GM12878 (cell line): Measurements from ENCODE around the gene RHEX. TPM values are rescaled to one million over a fixed set of nuclear protein-coding genes. Genes with fewer than 3 reads are reported as not detected.
A peak's percentile ranks its signal among the peaks of the same experiment; 100 is the strongest.

ENCODE experiments used
- BCL11A ChIP-seq: IDR thresholded peaks from 2 replicates; pipeline ENCODE4 v1.6.1; 2011; ENCODE audit warnings: low read depth, low read length
- CBFB ChIP-seq: IDR thresholded peaks from 2 replicates; pipeline ENCODE4 v1.6.1; 2016; ENCODE audit warnings: antibody characterized with exemption, low read depth
- CREB1 ChIP-seq: IDR thresholded peaks from 2 replicates; pipeline ENCODE4 v1.6.1; 2012; ENCODE audit warnings: low read depth, mild to moderate bottlenecking, inconsistent platforms
- EZH2 ChIP-seq: IDR thresholded peaks from 2 replicates; pipeline ENCODE4 v1.6.1; 2012; ENCODE audit warnings: low read depth, mild to moderate bottlenecking, control low read depth, inconsistent platforms, low read length, borderline replicate concordance; ENCODE audit not compliant: control insufficient read depth
- HCFC1 ChIP-seq: fragments of 150-350 bp; IDR thresholded peaks from 2 replicates; pipeline ENCODE4 v1.6.1; 2014; ENCODE audit warnings: low read length
- HDGF ChIP-seq: fragments of 450-650 bp; IDR thresholded peaks from 2 replicates; pipeline ENCODE4 v1.6.1; 2016; ENCODE audit warnings: antibody characterized with exemption
- MEF2A ChIP-seq: IDR thresholded peaks from 2 replicates; pipeline ENCODE4 v1.6.1; 2011; ENCODE audit warnings: low read depth, mild to moderate bottlenecking, low read length, moderate library complexity; ENCODE audit not compliant: insufficient read depth
- MEF2B ChIP-seq: fragments of 450-650 bp; IDR thresholded peaks from 2 replicates; pipeline ENCODE4 v1.6.1; 2018; ENCODE audit warnings: mild to moderate bottlenecking, moderate library complexity; ENCODE audit not compliant: partially characterized antibody, poor library complexity, severe bottlenecking
- NFXL1 ChIP-seq: fragments of 450-650 bp; IDR thresholded peaks from 2 replicates; pipeline ENCODE4 v1.6.1; 2017; ENCODE audit warnings: antibody characterized with exemption, mild to moderate bottlenecking, borderline replicate concordance
- RBBP5 ChIP-seq: fragments of 200-600 bp; sonication (generic); conservative IDR thresholded peaks from 2 replicates; pipeline ENCODE4 v1.6.1; 2016
- RUNX3 ChIP-seq: IDR thresholded peaks from 2 replicates; pipeline ENCODE4 v1.6.1; 2012; ENCODE audit warnings: low read length, inconsistent platforms
- STAT1 ChIP-seq: fragments of 450-650 bp; conservative IDR thresholded peaks from 2 replicates; pipeline ENCODE4 v1.6.1; 2014; ENCODE audit warnings: antibody characterized with exemption, mild to moderate bottlenecking
- STAT3 ChIP-seq: IDR thresholded peaks from 2 replicates; pipeline ENCODE4 v1.6.1; 2011; ENCODE audit warnings: low read depth, low read length, improper control_type of control experiment
- TAF1 ChIP-seq: IDR thresholded peaks from 2 replicates; pipeline ENCODE4 v1.6.1; 2011; ENCODE audit warnings: mild to moderate bottlenecking, low read depth, low read length, borderline replicate concordance
- TARDBP ChIP-seq: IDR thresholded peaks from 2 replicates; pipeline ENCODE4 v1.6.1; 2016; ENCODE audit warnings: borderline replicate concordance
- YY1 ChIP-seq: IDR thresholded peaks from 2 replicates; pipeline ENCODE4 v1.6.1; 2011; ENCODE audit warnings: low read depth, mild to moderate bottlenecking, low read length
- ZSCAN29 ChIP-seq: fragments of 450-650 bp; IDR thresholded peaks from 2 replicates; pipeline ENCODE4 v1.6.1; 2017; ENCODE audit warnings: mild to moderate bottlenecking, moderate library complexity
- polyA plus RNA-seq, 11 experiments: library from polyadenylated mRNA; depleted of rRNA in 4 of 11; unstranded in 6 of 11; stranded (reverse) in 5 of 11; fragments of >200 nt; fragmentation: Nextera tagmentation in 4 of 11; fragmentation: Illumina TruSeq in 1 of 11; extraction: Ambion mirVana in 4 of 11; extraction: Trizol in 1 of 11; gene quantifications; 1 replicate in 1 of 11; 2 replicates in 10 of 11; pipeline versions ENCODE4 v1.2.1 to v1.2.3, GENCODE V29; 2011 to 2016; ENCODE audit warnings: inconsistent platforms in 2 of 11, missing spikeins in 2 of 11, low read depth in 1 of 11
- total RNA-seq, 4 experiments: library from RNA; depleted of rRNA in 3 of 4; stranded (reverse); fragments of >200 nt in 3 of 4; fragmentation: Illumina TruSeq in 1 of 4; extraction: Trizol in 1 of 4; gene quantifications; 2 replicates each; pipeline versions ENCODE4 v1.2.1 to v1.2.3, GENCODE V29; 2013 to 2021
- TF ChIP-seq, protein P1 (sequence below): fragments of 450-650 bp; IDR thresholded peaks from 2 replicates; pipeline ENCODE4 v1.6.1; 2018; ENCODE audit warnings: mild to moderate bottlenecking, low read depth, moderate library complexity; ENCODE audit not compliant: partially characterized antibody
- TF ChIP-seq, protein P2 (sequence below): IDR thresholded peaks from 2 replicates; pipeline ENCODE4 v1.6.1; 2012; ENCODE audit warnings: low read depth, low read length, improper control_type of control experiment
- TF ChIP-seq, protein P3 (sequence below): fragments of 450-650 bp; conservative IDR thresholded peaks from 2 replicates; pipeline ENCODE4 v1.6.1; 2017; ENCODE audit warnings: mild to moderate bottlenecking, moderate library complexity
- TF ChIP-seq, protein P4 (sequence below): fragments of 150-350 bp; IDR thresholded peaks from 2 replicates; pipeline ENCODE4 v1.6.1; 2014; ENCODE audit warnings: mild to moderate bottlenecking, low read depth, low read length
- TF ChIP-seq, protein P5 (sequence below): IDR thresholded peaks from 2 replicates; pipeline ENCODE4 v1.6.1; 2012; ENCODE audit warnings: mild to moderate bottlenecking, low read depth, low read length

RHEX gene
- total and polyA plus RNA-seq, 10 of the 15 experiments (the other 5 are each of a cell fraction or from before 2014, with no cell fraction given): 2.4 to 11.4 (median 5.7) TPM

DNA sequence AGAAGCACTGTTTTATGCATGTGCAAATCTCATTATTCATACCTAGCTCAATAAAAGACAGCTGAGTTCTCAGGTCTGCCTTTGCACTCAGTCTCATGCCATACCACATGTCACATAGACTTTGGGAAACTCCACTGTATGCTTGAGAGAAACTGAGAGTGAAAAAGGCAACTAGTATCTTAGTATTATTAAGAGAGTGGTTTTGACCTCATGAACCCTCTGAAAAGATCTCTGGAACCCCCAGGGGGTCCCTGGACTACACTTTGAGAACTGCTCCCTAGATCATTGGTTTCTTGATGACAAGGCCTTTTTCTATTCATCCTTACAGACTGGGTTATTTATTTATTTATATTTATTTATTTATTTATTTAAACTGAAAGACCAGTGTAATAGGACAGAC, 3.7 kb upstream of the RHEX start (continued):
- TF ChIP-seq, protein P1, sequence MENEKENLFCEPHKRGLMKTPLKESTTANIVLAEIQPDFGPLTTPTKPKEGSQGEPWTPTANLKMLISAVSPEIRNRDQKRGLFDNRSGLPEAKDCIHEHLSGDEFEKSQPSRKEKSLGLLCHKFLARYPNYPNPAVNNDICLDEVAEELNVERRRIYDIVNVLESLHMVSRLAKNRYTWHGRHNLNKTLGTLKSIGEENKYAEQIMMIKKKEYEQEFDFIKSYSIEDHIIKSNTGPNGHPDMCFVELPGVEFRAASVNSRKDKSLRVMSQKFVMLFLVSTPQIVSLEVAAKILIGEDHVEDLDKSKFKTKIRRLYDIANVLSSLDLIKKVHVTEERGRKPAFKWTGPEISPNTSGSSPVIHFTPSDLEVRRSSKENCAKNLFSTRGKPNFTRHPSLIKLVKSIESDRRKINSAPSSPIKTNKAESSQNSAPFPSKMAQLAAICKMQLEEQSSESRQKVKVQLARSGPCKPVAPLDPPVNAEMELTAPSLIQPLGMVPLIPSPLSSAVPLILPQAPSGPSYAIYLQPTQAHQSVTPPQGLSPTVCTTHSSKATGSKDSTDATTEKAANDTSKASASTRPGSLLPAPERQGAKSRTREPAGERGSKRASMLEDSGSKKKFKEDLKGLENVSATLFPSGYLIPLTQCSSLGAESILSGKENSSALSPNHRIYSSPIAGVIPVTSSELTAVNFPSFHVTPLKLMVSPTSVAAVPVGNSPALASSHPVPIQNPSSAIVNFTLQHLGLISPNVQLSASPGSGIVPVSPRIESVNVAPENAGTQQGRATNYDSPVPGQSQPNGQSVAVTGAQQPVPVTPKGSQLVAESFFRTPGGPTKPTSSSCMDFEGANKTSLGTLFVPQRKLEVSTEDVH: no peak
- TF ChIP-seq HCFC1 (no peak), TAF1 (no peak), CBFB (peak; percentile 70; the same call in 1 of the 2 replicates), BCL11A (peak; percentile 84), RUNX3 (peak; percentile 94), CREB1 (no peak), YY1 (no peak), HDGF (no peak), EZH2 (no peak), ZSCAN29 (no peak), RBBP5 (no peak), TARDBP (no peak), MEF2B (peak; percentile 83), STAT3 (0 out of 2 replicates have a peak, but pooled peaks have one; percentile 84), STAT1 (no peak), NFXL1 (no peak), MEF2A (peak; percentile 82)
- TF ChIP-seq, protein P2, sequence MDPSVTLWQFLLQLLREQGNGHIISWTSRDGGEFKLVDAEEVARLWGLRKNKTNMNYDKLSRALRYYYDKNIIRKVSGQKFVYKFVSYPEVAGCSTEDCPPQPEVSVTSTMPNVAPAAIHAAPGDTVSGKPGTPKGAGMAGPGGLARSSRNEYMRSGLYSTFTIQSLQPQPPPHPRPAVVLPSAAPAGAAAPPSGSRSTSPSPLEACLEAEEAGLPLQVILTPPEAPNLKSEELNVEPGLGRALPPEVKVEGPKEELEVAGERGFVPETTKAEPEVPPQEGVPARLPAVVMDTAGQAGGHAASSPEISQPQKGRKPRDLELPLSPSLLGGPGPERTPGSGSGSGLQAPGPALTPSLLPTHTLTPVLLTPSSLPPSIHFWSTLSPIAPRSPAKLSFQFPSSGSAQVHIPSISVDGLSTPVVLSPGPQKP: no peak
- TF ChIP-seq, protein P3, sequence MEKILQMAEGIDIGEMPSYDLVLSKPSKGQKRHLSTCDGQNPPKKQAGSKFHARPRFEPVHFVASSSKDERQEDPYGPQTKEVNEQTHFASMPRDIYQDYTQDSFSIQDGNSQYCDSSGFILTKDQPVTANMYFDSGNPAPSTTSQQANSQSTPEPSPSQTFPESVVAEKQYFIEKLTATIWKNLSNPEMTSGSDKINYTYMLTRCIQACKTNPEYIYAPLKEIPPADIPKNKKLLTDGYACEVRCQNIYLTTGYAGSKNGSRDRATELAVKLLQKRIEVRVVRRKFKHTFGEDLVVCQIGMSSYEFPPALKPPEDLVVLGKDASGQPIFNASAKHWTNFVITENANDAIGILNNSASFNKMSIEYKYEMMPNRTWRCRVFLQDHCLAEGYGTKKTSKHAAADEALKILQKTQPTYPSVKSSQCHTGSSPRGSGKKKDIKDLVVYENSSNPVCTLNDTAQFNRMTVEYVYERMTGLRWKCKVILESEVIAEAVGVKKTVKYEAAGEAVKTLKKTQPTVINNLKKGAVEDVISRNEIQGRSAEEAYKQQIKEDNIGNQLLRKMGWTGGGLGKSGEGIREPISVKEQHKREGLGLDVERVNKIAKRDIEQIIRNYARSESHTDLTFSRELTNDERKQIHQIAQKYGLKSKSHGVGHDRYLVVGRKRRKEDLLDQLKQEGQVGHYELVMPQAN: no peak
- TF ChIP-seq, protein P4, sequence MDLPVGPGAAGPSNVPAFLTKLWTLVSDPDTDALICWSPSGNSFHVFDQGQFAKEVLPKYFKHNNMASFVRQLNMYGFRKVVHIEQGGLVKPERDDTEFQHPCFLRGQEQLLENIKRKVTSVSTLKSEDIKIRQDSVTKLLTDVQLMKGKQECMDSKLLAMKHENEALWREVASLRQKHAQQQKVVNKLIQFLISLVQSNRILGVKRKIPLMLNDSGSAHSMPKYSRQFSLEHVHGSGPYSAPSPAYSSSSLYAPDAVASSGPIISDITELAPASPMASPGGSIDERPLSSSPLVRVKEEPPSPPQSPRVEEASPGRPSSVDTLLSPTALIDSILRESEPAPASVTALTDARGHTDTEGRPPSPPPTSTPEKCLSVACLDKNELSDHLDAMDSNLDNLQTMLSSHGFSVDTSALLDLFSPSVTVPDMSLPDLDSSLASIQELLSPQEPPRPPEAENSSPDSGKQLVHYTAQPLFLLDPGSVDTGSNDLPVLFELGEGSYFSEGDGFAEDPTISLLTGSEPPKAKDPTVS: no peak
- TF ChIP-seq, protein P5, sequence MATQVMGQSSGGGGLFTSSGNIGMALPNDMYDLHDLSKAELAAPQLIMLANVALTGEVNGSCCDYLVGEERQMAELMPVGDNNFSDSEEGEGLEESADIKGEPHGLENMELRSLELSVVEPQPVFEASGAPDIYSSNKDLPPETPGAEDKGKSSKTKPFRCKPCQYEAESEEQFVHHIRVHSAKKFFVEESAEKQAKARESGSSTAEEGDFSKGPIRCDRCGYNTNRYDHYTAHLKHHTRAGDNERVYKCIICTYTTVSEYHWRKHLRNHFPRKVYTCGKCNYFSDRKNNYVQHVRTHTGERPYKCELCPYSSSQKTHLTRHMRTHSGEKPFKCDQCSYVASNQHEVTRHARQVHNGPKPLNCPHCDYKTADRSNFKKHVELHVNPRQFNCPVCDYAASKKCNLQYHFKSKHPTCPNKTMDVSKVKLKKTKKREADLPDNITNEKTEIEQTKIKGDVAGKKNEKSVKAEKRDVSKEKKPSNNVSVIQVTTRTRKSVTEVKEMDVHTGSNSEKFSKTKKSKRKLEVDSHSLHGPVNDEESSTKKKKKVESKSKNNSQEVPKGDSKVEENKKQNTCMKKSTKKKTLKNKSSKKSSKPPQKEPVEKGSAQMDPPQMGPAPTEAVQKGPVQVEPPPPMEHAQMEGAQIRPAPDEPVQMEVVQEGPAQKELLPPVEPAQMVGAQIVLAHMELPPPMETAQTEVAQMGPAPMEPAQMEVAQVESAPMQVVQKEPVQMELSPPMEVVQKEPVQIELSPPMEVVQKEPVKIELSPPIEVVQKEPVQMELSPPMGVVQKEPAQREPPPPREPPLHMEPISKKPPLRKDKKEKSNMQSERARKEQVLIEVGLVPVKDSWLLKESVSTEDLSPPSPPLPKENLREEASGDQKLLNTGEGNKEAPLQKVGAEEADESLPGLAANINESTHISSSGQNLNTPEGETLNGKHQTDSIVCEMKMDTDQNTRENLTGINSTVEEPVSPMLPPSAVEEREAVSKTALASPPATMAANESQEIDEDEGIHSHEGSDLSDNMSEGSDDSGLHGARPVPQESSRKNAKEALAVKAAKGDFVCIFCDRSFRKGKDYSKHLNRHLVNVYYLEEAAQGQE: no peak
